ENCODE data around the gene TCFL5.
"Not testable (repeated sequence)": the region's sequence is repeated elsewhere in the genome, so short reads cannot be mapped to it uniquely, and the experiment has no call there.

Gene TCFL5

GRCh38 chr20:62858058-62858830, 3.4 kb downstream of the TCFL5 start:
- H2AFZ ChIP-seq (ENCODE audit: low read depth) = no peak overlapping the region
- no peaks in the 10 kb centered on the region for H3K27me3 ChIP-seq (ENCODE audit: insufficient read depth, low read depth)
- H3K27ac ChIP-seq = no peak overlapping the region
- H3K4me1 ChIP-seq (ENCODE audit: low read depth, poor library complexity, severe bottlenecking) = peaks cover 21% of the 10 kb centered on the region
- no peak overlapping the region for H3K9ac ChIP-seq
- H3K36me3 ChIP-seq (ENCODE audit: insufficient read depth) = no peaks in the 10 kb centered on the region; the same call in 1 of the 2 replicates
- H4K20me1 ChIP-seq (ENCODE audit: insufficient read depth) = 0 out of 2 replicates have a peak, but pooled peaks cover 2% of the 10 kb centered on the region
- no peak overlapping the region for H3K4me2 ChIP-seq
- no peak for TF ChIP-seq CTCF (conservative IDR thresholded peaks at IDR 0.05; ENCODE audit: low read depth, low read length)
- no peak overlapping the region for H3K4me3 ChIP-seq (IDR thresholded peaks at IDR 0.05; ENCODE audit: insufficient read depth, low read depth, low read length)
- peaks cover 10% of the 10 kb centered on the region for H3K79me2 ChIP-seq (ENCODE audit: insufficient read depth, low read depth)

- H3K4me3 ChIP-seq (IDR thresholded peaks at IDR 0.05; ENCODE audit: insufficient read depth, low read depth, low read length) = no peak overlapping the region
- H4K20me1 ChIP-seq (ENCODE audit: insufficient read depth) = 0 out of 2 replicates have a peak, but pooled peaks cover 2% of the 10 kb centered on the region
- H3K79me2 ChIP-seq (ENCODE audit: insufficient read depth, low read depth) = peaks cover 10% of the 10 kb centered on the region
- no peak overlapping the region for H3K27ac ChIP-seq
- no peak overlapping the region for H2AFZ ChIP-seq (ENCODE audit: low read depth)
- H3K9ac ChIP-seq = no peak overlapping the region
- TF ChIP-seq CTCF (conservative IDR thresholded peaks at IDR 0.05; ENCODE audit: low read depth, low read length) = no peak
- H3K4me1 ChIP-seq (ENCODE audit: low read depth, poor library complexity, severe bottlenecking) = peaks cover 18% of the 10 kb centered on the region
- no peak overlapping the region for H3K4me2 ChIP-seq
- H3K36me3 ChIP-seq (ENCODE audit: insufficient read depth) = no peaks in the 10 kb centered on the region; the same call in 1 of the 2 replicates
- no peaks in the 10 kb centered on the region for H3K27me3 ChIP-seq (ENCODE audit: insufficient read depth, low read depth)
Observed at GRCh38 chr20:62856931-62857619, 4.5 kb downstream of the TCFL5 start.

- H3K4me3 ChIP-seq (IDR thresholded peaks at IDR 0.05; ENCODE audit: insufficient read depth, low read depth, low read length) = no peak overlapping the region
- no peak overlapping the region for H3K9ac ChIP-seq
- no peaks in the 10 kb centered on the region for H3K27me3 ChIP-seq (ENCODE audit: insufficient read depth, low read depth)
- H3K79me2 ChIP-seq (ENCODE audit: insufficient read depth, low read depth) = peaks cover 5% of the 10 kb centered on the region
- H3K27ac ChIP-seq = no peak overlapping the region
- 0 out of 2 replicates have a peak, but pooled peaks cover 2% of the 10 kb centered on the region for H4K20me1 ChIP-seq (ENCODE audit: insufficient read depth)
- peaks cover 10% of the 10 kb centered on the region for H3K4me1 ChIP-seq (ENCODE audit: low read depth, poor library complexity, severe bottlenecking)
- no peaks in the 10 kb centered on the region; the same call in 1 of the 2 replicates for H3K36me3 ChIP-seq (ENCODE audit: insufficient read depth)
- no peak overlapping the region for H2AFZ ChIP-seq (ENCODE audit: low read depth)
- no peak for TF ChIP-seq CTCF (conservative IDR thresholded peaks at IDR 0.05; ENCODE audit: low read depth, low read length)
- H3K4me2 ChIP-seq = no peak overlapping the region
Observed at GRCh38 chr20:62855120-62855519, 6.5 kb downstream of the TCFL5 start.

GRCh38 chr20:62854121-62854520, 7.5 kb downstream of the TCFL5 start:
- Histone ChIP-seq H3K79me2 (ENCODE audit: insufficient read depth, low read depth) (no peaks in the 10 kb centered on the region), H3K36me3 (ENCODE audit: insufficient read depth) (no peaks in the 10 kb centered on the region; the same call in 1 of the 2 replicates)

GRCh38 chr20:62853304-62853703, 8.3 kb downstream of the TCFL5 start:
- H3K36me3 ChIP-seq (ENCODE audit: insufficient read depth); H4K20me1 ChIP-seq (ENCODE audit: insufficient read depth): not testable (repeated sequence)

More at GRCh38 chr20:62854121-62854520, 7.5 kb downstream of the TCFL5 start:
- no peak overlapping the region for H3K9ac ChIP-seq
- H3K4me3 ChIP-seq (IDR thresholded peaks at IDR 0.05; ENCODE audit: insufficient read depth, low read depth, low read length) = no peak overlapping the region
- TF ChIP-seq CTCF (conservative IDR thresholded peaks at IDR 0.05; ENCODE audit: low read depth, low read length) = no peak
- no peaks in the 10 kb centered on the region for H3K27me3 ChIP-seq (ENCODE audit: insufficient read depth, low read depth)
- no peaks in the 10 kb centered on the region for H4K20me1 ChIP-seq (ENCODE audit: insufficient read depth)
- H3K4me1 ChIP-seq (ENCODE audit: low read depth, poor library complexity, severe bottlenecking) = peaks cover under 1% of the 10 kb centered on the region
- no peak overlapping the region for H3K27ac ChIP-seq
- no peak overlapping the region for H2AFZ ChIP-seq (ENCODE audit: low read depth)
- H3K4me2 ChIP-seq = no peak overlapping the region

More at GRCh38 chr20:62853304-62853703, 8.3 kb downstream of the TCFL5 start:
- not testable (repeated sequence) for H3K4me2 ChIP-seq; H3K27me3 ChIP-seq (ENCODE audit: insufficient read depth, low read depth); H3K27ac ChIP-seq; H2AFZ ChIP-seq (ENCODE audit: low read depth); H3K79me2 ChIP-seq (ENCODE audit: insufficient read depth, low read depth); H3K4me3 ChIP-seq (IDR thresholded peaks at IDR 0.05; ENCODE audit: insufficient read depth, low read depth, low read length); H3K4me1 ChIP-seq (ENCODE audit: low read depth, poor library complexity, severe bottlenecking); H3K9ac ChIP-seq
